ENCODE results near the gene INHBE.
"Not testable (repeated sequence)": the region's sequence is repeated elsewhere in the genome, so short reads cannot be mapped to it uniquely, and the experiment has no call there.

Gene INHBE

GRCh38 chr12:57476162-57476992 is 21.3 kb downstream of the INHBE start:
- peak; percentile 68 for DNase-seq (ENCODE audit: low read depth)

GRCh38 chr12:57476993-57477709 is 22.0 kb downstream of the INHBE start:
- DNase-seq (ENCODE audit: low read depth) = no peak

- no peak for DNase-seq (ENCODE audit: low read depth)
These were observed 22.9 kb downstream of the INHBE start for GRCh38 chr12:57477710-57478681.

GRCh38 chr12:57479043-57479375 is 23.9 kb downstream of the INHBE start:
- DNase-seq (ENCODE audit: low read depth) = no peak

GRCh38 chr12:57479376-57480115 is 24.4 kb downstream of the INHBE start, which contains the start of gene ARHGAP9:
TSS of gene ARHGAP9 (minus strand) at chr12:57479866. CDS start at chr12:57479406, 460 bp downstream.
- no peak for DNase-seq (ENCODE audit: low read depth)

- no peak for DNase-seq (ENCODE audit: low read depth)
These were observed 26.6 kb downstream of the INHBE start for GRCh38 chr12:57481671-57482070.

GRCh38 chr12:57483466-57483865 is 28.4 kb downstream of the INHBE start:
- no peak for DNase-seq (ENCODE audit: low read depth)

- no peak for DNase-seq (ENCODE audit: low read depth)
These were observed 30.6 kb downstream of the INHBE start for GRCh38 chr12:57485695-57486094.

GRCh38 chr12:57487055-57487596 is 32.0 kb downstream of the INHBE start:
- no peak for DNase-seq (ENCODE audit: low read depth)

GRCh38 chr12:57487597-57488401 is 32.7 kb downstream of the INHBE start, which contains the start of gene MARS1:
TSS of gene MARS1 (plus strand) at chr12:57488068. CDS start at chr12:57488091, 23 bp downstream.
- peak; percentile 87 for DNase-seq (ENCODE audit: low read depth)

- no peak for DNase-seq (ENCODE audit: low read depth)
These were observed 33.5 kb downstream of the INHBE start for GRCh38 chr12:57488402-57489156.

- no peak for DNase-seq (ENCODE audit: low read depth)
These were observed 34.1 kb downstream of the INHBE start for GRCh38 chr12:57489157-57489641.

GRCh38 chr12:57490126-57490525 is 35.0 kb downstream of the INHBE start:
- DNase-seq (ENCODE audit: low read depth) = no peak

- no peak for DNase-seq (ENCODE audit: low read depth)
These were observed 36.5 kb downstream of the INHBE start for GRCh38 chr12:57491393-57492280.

- DNase-seq (ENCODE audit: low read depth) = not testable (repeated sequence)
These were observed 40.1 kb downstream of the INHBE start for GRCh38 chr12:57495051-57495701.

- no peak for DNase-seq (ENCODE audit: low read depth)
These were observed 41.7 kb downstream of the INHBE start for GRCh38 chr12:57496822-57497221.

Measured in stimulated activated CD8-positive, alpha-beta memory T cell treated with anti-CD3 and anti-CD28 coated beads, Interleukin-4, amount 100 ng/mL, for 24 hours (primary cell).